T-helper 2 cell treated with Interferon-gamma antibody and Interleukin-4, amounts not matched to agents 100 ng/mL and 5 ng/mL, for 36 hours (primary cell): ENCODE data around the gene CLGN. TPM values are rescaled to one million over a fixed set of nuclear protein-coding genes. Genes with fewer than 3 reads are reported as not detected.

Experiments used
- intact Hi-C: fragments of 100-400 bp; cut with micrococcal nuclease; formaldehyde crosslinking; loops from one replicate; pipeline ENCODE4 v1.15.1; 2023
- total RNA-seq: library from RNA; stranded (reverse); gene quantifications from 2 replicates; pipeline ENCODE4 v1.2.3, GENCODE V29; 2022

The CLGN gene
- total RNA-seq, 1 donor from 2014 or later, result 0.18 TPM

DNA sequence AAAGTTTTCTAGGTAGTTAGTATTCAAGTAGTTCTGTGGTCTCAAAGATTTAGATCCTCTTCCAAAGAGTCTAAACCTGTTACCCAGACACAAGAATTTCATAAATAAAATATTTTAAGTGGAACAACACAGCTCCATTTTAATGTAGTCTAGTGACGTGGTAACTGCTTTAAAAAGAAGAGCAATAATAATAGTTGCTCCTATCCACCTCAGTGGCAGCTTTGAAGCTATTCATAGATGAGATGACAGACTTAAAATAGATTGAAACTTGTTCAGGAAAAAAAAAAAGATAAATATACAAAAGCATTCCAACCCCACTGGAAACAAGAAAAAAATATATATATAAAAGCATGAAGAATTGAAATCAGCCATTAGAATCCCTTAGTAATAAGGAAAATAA lies 39.4 kb downstream of the CLGN start:
- intact Hi-C loops, result no loop called here

DNA sequence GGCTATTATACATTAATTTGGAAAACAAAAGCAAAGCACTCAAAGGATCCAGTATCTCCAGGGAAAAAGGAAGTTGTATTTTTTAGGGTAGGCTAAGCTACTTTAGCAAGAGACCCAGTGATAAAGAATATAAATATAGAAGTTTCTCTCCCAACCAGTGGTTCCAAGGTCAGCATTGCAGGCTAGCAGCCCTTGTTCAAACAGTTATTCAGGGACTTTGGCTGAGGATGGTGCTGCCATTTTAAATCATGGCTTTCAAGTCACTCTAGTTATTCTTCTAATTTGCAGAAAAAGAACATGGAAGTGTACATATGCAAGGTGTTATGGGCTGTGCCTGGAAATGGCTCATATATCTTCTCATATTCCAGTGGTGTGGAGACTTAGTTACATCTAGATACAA lies 44.7 kb downstream of the CLGN start:
- intact Hi-C loops, result no loop called here

- intact Hi-C loops, result loop anchor here (5.0 to 10.0 kb wide), 5 partner anchors 53 to 1292 kb away; partner anchors contain the start of genes CLGN, RAB33B and SETD7
Measured at GRCh38 chr4:140374130-140374477, 53.3 kb downstream of the CLGN start.

GRCh38 chr4:140373328-140374129 lies 53.9 kb downstream of the CLGN start, which contains the start of gene SCOC:
SCOC (plus strand) TSS chr4:140373646; CDS start chr4:140379171, 5,525 bp downstream.
- intact Hi-C loops, result loop anchor here (1.0 to 10.0 kb wide), 9 partner anchors 54 to 1291 kb away; partner anchors contain the start of genes CLGN, ELMOD2, RAB33B and SETD7

- intact Hi-C loops, result loop anchor here (1.0 to 10.0 kb wide), 9 partner anchors 54 to 1291 kb away; partner anchors contain the start of genes CLGN, ELMOD2, RAB33B and SETD7
Measured at GRCh38 chr4:140372751-140373327, 54.6 kb downstream of the CLGN start.

- intact Hi-C loops, result no loop called here
Measured at GRCh38 chr4:140368686-140369085, 58.8 kb downstream of the CLGN start.

GRCh38 chr4:140367738-140368137 lies 59.7 kb downstream of the CLGN start:
- intact Hi-C loops, result no loop called here

- intact Hi-C loops, result no loop called here
Measured at GRCh38 chr4:140363558-140363957, 63.9 kb downstream of the CLGN start.

DNA sequence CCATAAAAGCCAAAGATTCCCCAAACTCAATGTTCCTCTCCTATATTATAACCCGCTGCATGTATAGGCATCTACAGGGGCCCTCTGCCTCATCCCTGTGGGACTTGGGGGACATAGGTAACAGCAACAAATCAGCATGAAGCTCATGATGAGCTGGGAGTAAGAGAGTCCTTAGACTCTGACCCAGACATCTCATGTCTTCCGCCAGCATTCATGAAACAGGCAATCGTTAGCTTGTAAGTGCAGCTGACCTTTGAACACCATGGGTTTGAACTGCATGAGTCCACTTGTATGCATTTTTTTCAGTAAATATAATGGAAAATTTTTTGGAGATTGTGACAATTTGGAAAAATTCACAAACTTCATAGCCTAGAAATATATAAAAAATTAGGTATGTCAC lies 64.4 kb downstream of the CLGN start:
- intact Hi-C loops, result no loop called here

- intact Hi-C loops, result no loop called here
Measured at GRCh38 chr4:140361099-140361498, 66.3 kb downstream of the CLGN start.

DNA sequence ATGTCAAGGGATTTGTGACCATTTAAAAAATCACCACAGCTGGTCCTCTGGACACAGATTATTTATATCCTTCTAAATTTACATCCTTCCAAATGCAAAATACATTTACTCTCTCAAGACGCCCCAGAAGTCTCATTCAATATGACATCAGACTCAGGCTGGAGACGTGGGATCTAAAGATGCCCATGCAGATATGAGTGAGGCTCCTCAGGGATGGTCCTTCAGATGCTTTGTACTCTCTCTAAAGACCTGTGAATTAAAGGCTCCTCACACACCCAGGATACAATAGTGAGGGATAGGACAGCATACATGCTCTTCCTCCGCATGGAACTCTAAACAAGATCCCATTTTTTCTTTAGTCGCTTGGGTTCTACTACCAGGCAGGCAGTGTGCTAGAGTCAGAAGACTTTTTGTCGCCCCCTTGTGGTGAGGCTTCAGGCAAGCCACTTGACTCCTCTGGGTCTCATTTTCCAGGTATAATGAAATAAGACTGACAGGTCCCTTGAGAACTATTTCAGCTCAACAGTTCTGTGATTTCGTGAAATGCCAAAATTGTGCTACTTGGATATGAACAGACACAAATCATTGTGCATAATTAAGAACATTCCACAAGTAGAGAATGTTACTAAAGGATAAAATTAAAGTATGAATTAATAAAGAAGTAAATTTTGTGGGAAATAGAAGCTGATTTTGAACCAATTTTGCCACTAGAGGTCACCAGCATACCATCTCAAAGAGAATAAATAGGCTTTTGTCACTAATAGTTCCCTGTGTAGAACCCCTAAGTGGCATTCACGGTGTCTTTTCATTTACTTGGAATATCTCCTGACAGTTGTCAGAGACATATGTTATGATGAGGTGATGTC lies 67.7 kb downstream of the CLGN start:
- intact Hi-C loops, result loop anchor here (1.0 kb wide), 4 partner anchors 251 to 492 kb away; no protein-coding TSS in a partner anchor

- intact Hi-C loops, result no loop called here
Measured at GRCh38 chr4:140358281-140358680, 69.2 kb downstream of the CLGN start.

DNA sequence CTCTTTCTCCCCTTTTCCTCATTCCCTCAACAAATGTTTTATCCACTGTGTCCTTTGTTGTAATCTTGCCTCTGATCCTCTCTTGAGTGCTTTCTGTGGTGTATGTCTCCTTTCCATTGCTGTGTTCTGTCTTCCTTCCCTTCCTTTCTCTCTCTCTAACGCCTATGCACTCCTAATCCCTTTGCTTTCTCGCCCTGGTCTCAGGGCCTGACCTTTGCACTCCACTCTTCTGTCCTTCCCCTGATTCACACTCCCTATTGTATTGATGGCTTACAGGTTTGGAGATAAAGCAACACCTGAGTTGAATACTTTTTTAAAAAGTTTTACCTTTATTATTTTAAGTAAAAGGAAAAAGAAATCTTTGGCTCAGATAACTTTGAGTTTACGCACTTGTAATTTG lies 69.6 kb downstream of the CLGN start:
- intact Hi-C loops, result no loop called here

GRCh38 chr4:140355288-140355687 lies 72.2 kb downstream of the CLGN start:
- intact Hi-C loops, result no loop called here

DNA sequence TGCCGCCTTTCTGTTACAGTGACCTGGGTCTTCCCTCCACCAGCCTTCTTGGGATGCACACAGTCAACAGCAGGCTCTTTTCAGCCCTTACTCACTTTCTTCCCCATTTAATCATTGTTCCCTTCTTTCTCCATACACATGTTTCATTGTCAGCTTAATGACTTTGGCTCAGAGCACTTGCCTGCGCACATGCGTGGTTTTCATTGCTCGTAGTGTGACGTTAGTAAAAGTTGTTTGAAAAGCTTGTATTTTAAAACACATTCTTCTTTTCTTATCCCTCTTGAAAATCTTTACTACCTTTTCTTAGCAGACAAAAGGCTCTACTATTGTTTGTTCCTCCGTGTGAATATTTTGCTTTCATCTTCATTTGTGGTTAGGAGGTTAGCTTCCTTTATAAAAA lies 73.7 kb downstream of the CLGN start:
- intact Hi-C loops, result no loop called here

DNA sequence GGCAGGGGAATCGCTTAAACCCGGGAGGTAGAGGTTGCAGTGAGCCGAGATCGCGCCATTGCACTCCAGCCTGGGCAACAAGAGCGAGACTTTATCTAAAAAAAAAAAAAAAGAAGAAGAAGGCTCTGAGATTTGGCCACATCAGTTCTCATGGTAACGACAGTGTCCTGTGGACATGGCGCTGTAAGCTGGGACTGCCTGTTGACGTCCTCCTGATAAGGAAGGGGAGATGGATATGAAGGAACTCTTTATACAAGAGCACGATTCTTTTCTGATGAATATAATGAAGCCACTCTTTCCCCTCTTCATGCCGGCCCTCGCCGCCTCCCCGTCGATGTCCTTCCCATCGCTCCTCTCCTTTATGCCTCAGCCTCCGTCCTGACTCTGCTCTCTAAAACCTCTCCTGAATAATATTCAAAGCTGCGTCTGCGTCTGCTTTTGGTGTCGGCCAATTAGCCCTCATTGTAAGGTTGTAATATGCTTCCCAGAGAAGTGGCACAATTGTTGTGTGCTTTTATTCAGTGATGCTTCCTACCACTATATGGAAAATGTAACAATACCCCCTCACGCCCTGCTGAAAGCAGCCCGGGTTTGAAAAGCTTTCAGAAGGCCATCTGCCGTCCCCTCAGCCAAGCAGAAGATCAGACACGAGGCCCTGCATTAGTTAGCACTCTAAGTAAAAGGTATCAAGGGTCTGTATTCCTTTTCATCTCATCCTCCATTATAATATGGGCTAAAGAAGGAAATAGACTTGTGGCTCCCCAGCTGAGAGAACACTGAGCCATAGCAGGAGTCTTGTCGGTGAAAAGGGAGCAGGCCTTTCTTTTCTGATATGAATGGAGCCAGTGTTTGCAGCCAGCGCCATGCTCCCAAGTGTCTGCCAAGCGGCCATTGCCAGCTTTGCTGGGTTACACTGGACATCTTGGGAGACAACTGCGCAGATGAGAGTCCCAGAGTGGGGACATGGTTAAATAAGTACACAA lies 76.1 kb downstream of the CLGN start:
- intact Hi-C loops, result no loop called here

GRCh38 chr4:140349816-140350215 lies 77.6 kb downstream of the CLGN start:
- intact Hi-C loops, result no loop called here

- intact Hi-C loops, result no loop called here
Measured at GRCh38 chr4:140346136-140346535, 81.3 kb downstream of the CLGN start.

GRCh38 chr4:140344621-140345020 lies 82.8 kb downstream of the CLGN start:
- intact Hi-C loops, result no loop called here

DNA sequence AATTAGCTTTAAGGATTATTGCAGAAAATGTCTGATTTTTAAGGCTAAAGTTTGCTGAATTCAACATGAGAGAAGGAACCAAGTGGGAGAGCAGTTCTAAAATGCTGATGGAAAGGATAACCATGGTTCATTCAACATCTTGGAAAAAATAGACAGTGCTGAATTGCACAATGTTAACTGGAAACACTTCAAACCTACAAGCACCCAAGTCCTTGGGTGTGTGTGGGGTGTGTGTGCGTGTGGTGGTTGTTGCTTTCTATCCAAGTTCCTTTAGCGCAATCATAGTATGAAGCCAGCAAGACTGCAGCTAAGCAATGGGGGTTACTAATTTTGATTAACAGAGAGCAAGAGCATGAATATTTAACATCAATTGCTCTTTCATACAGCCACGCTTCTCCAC lies 83.3 kb downstream of the CLGN start:
- intact Hi-C loops, result no loop called here
